ENCODE results near the gene ETV3L.
"Not testable (repeated sequence)": the region's sequence is repeated elsewhere in the genome, so short reads cannot be mapped to it uniquely, and the experiment has no call there.

ETV3L gene

GRCh38 chr1:157104598-157105293 is 5.1 kb upstream of the ETV3L start:
- DNase-seq: no peak

- DNase-seq: no peak
These were observed 3.7 kb upstream of the ETV3L start for GRCh38 chr1:157103268-157103667.

GRCh38 chr1:157101149-157101548 is 1.5 kb upstream of the ETV3L start:
- no peak for DNase-seq

GRCh38 chr1:157098987-157099632 is 498 bp downstream of the ETV3L start:
- not testable (repeated sequence) for DNase-seq

GRCh38 chr1:157098519-157098918 is 1.1 kb downstream of the ETV3L start:
- no peak for DNase-seq

- DNase-seq: no peak
These were observed 1.9 kb downstream of the ETV3L start for GRCh38 chr1:157097692-157098091.

GRCh38 chr1:157096881-157097280 is 2.7 kb downstream of the ETV3L start:
- no peak for DNase-seq

GRCh38 chr1:157095551-157095950 is 4.1 kb downstream of the ETV3L start:
- DNase-seq: no peak

- DNase-seq: no peak
These were observed 4.5 kb downstream of the ETV3L start for GRCh38 chr1:157095091-157095490.

GRCh38 chr1:157092831-157093230 is 6.8 kb downstream of the ETV3L start:
- no peak for DNase-seq

- DNase-seq: no peak
These were observed 7.8 kb downstream of the ETV3L start for GRCh38 chr1:157091668-157092273.

GRCh38 chr1:157091186-157091585 is 8.4 kb downstream of the ETV3L start:
- DNase-seq: no peak

GRCh38 chr1:157090771-157091170 is 8.8 kb downstream of the ETV3L start:
- no peak for DNase-seq

- DNase-seq: peak; percentile 42
These were observed 9.4 kb downstream of the ETV3L start for GRCh38 chr1:157090196-157090647.

- no peak for DNase-seq
These were observed 9.8 kb downstream of the ETV3L start for GRCh38 chr1:157089789-157090188.

- no peak for DNase-seq
These were observed 11.0 kb downstream of the ETV3L start for GRCh38 chr1:157088607-157089006.

- DNase-seq: no peak
These were observed 12.6 kb downstream of the ETV3L start for GRCh38 chr1:157087030-157087429.

GRCh38 chr1:157086299-157086698 is 13.3 kb downstream of the ETV3L start:
- no peak for DNase-seq

GRCh38 chr1:157085421-157085820 is 14.2 kb downstream of the ETV3L start:
- no peak for DNase-seq

- no peak for DNase-seq
These were observed 14.9 kb downstream of the ETV3L start for GRCh38 chr1:157084720-157085119.

- no peak for DNase-seq
These were observed 17.9 kb downstream of the ETV3L start for GRCh38 chr1:157081707-157082106.

- no peak for DNase-seq
These were observed 18.9 kb downstream of the ETV3L start for GRCh38 chr1:157080714-157081113.

- DNase-seq: no peak
These were observed 22.2 kb downstream of the ETV3L start for GRCh38 chr1:157077394-157077793.

All from SHP77 treated with DMSO at 0.1 percent for 48 hours (cell line).